Prostate gland (tissue), 2 donors: ENCODE measurements around the gene GFI1B. TPM values are rescaled to one million over a fixed set of nuclear protein-coding genes. Genes with fewer than 3 reads are reported as not detected.
A peak's percentile ranks its signal among the peaks of the same experiment; 100 is the strongest.
"Not testable (repeated sequence)": the region's sequence is repeated elsewhere in the genome, so short reads cannot be mapped to it uniquely, and the experiment has no call there.

Experiments
- DNase-seq: peaks from one replicate; pipeline ENCODE4 v3.0.0-alpha.2; 2019; ENCODE audit warnings: low spot score
- H3K27ac ChIP-seq, 2 donors: fragments of 200-600 bp; sonication (generic); 2 replicates each; pipeline ENCODE4 v1.5.1; 2017 to 2019
- H3K27me3 ChIP-seq: fragments of 200-600 bp; sonication (generic); replicated peaks from 2 replicates; pipeline ENCODE4 v1.5.1; 2019; ENCODE audit not compliant: insufficient read depth
- H3K36me3 ChIP-seq, 2 donors: fragments of 200-600 bp; sonication (generic); 1 replicate in 1 of 2; 2 replicates in 1 of 2; pipeline versions ENCODE4 v1.5.1 to v1.8.1; 2017 to 2019
- H3K4me1 ChIP-seq: fragments of 200-600 bp; sonication (generic); replicated peaks from 2 replicates; pipeline ENCODE4 v1.5.1; 2019
- H3K4me3 ChIP-seq, 2 donors: fragments of 200-600 bp; sonication (generic); 2 replicates each; pipeline ENCODE4 v1.5.1; 2017 to 2019
- H3K9me3 ChIP-seq: fragments of 200-600 bp; sonication (generic); 2 replicates; pipeline ENCODE4 v1.5.1; 2017
- POLR2A ChIP-seq: fragments of 450-650 bp; IDR thresholded peaks from one replicate; pipeline ENCODE4 v1.6.1; 2016; ENCODE audit warnings: antibody characterized with exemption, mild to moderate bottlenecking
- POLR2AphosphoS5 ChIP-seq: sonication (generic); formaldehyde crosslinking; IDR thresholded peaks from one replicate; pipeline ENCODE4 v1.6.1; 2017; ENCODE audit warnings: antibody characterized with exemption
- WGBS: methylation state at CpG from one replicate; pipeline ENCODE4 v1.1.5; 2018; 5-methylcytosine and 5-hydroxymethylcytosine counted together
- intact Hi-C: fragments of 100-400 bp; cut with DNase I; formaldehyde crosslinking; loops from one replicate; pipeline ENCODE4 v1.14.2; 2022
- microRNA-seq: library from miRNA; unstranded; fragments of <30 nt; microRNA quantifications from one replicate; pipeline ENCODE4, GENCODE V29; 2016
- small RNA-seq, 2 donors: library from RNA; depleted of rRNA; stranded (forward); fragments of <200 nt; gene quantifications; one replicate each; pipeline ENCODE3, GENCODE V24; 2016
- total RNA-seq, 2 donors: library from RNA; depleted of rRNA; stranded (reverse); fragments of >200 nt; gene quantifications; one replicate each; pipeline ENCODE4 v1.1.0, GENCODE V29; 2016
- TF ChIP-seq, protein P1 (sequence below), 4 experiments: fragments of 200-600 bp in 2 of 4; fragments of 450-650 bp in 2 of 4; sonication (generic) in 2 of 4; IDR thresholded peaks; 1 replicate in 3 of 4; 2 replicates in 1 of 4; pipeline ENCODE4 v1.5.1; 2016 to 2019; ENCODE audit warnings: antibody characterized with exemption in 4 of 4, mild to moderate bottlenecking in 2 of 4, moderate library complexity in 2 of 4

GFI1B gene
- total RNA-seq, 2 donors from 2014 or later = 0.85 TPM; not detected in 1

DNA sequence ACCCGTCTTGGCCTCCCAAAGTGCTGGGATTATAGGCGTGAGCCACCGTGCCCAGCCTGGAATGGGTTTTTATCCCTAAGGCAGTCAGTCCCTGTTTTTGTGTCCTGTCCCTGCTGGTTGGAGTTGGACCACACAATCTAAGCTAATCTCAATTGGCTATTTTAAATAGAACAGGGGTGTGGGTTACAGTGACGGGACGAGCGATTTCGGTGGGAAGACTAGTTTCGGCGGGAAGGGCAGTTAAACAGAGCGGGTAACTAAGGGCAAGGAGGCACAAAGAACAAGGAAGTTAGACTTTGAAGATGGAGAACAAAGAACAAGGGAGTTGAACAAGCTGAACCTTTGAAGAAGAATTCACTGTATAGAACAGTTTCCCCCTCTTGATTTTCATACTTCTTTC lies 53.7 kb downstream of the GFI1B start:
- Histone ChIP-seq H3K27ac (no peak overlapping the region), H3K27me3 (no peaks in the 10 kb centered on the region), H3K4me3 (peak overlapping the region in 1 of 2 donors; percentile 86), H3K36me3 (no peaks in the 10 kb centered on the region), H3K9me3 (no peaks in the 10 kb centered on the region), H3K4me1 (peaks cover 9% of the 10 kb centered on the region)
- 93% methylated on average over 10 of the region's 10 CpGs for WGBS
- intact Hi-C loops = no loop called here
- TF ChIP-seq POLR2AphosphoS5 (no peak), POLR2A (no peak)
- TF ChIP-seq, protein P1, sequence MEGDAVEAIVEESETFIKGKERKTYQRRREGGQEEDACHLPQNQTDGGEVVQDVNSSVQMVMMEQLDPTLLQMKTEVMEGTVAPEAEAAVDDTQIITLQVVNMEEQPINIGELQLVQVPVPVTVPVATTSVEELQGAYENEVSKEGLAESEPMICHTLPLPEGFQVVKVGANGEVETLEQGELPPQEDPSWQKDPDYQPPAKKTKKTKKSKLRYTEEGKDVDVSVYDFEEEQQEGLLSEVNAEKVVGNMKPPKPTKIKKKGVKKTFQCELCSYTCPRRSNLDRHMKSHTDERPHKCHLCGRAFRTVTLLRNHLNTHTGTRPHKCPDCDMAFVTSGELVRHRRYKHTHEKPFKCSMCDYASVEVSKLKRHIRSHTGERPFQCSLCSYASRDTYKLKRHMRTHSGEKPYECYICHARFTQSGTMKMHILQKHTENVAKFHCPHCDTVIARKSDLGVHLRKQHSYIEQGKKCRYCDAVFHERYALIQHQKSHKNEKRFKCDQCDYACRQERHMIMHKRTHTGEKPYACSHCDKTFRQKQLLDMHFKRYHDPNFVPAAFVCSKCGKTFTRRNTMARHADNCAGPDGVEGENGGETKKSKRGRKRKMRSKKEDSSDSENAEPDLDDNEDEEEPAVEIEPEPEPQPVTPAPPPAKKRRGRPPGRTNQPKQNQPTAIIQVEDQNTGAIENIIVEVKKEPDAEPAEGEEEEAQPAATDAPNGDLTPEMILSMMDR (IDR thresholded peaks at IDR 0.05) = no peak
- DNase-seq = no peak

DNA sequence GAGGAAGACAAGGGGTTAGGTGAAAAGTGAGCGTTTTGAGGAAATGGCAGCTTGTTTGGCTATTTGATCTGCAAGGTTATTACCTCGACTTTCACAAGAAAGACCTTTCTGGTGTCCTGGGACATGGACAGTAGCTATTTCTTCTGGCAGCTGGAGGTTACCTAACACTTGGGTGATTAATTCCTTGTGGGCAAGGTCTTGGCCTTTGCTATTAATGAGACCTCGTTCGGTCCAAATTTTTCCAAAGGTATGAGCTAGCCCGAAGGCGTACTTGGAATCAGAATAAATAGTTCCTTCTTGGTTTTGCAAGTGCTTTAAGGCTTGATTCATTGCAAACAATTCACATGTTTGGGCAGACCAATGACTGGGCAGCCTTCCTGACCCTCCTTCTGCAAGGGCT lies 57.2 kb downstream of the GFI1B start:
- WGBS = 81% methylated on average over 6 of the region's 6 CpGs
- no peak for DNase-seq
- intact Hi-C loops = no loop called here
- Histone ChIP-seq H3K27ac (no peak overlapping the region), H3K36me3 (no peaks in the 10 kb centered on the region), H3K4me3 (no peak overlapping the region), H3K27me3 (no peaks in the 10 kb centered on the region), H3K4me1 (peaks cover 7% of the 10 kb centered on the region), H3K9me3 (no peaks in the 10 kb centered on the region)
- TF ChIP-seq POLR2AphosphoS5 = no peak
- TF ChIP-seq, protein P1 (IDR thresholded peaks at IDR 0.05) = no peak
- TF ChIP-seq POLR2A = no peak

DNA sequence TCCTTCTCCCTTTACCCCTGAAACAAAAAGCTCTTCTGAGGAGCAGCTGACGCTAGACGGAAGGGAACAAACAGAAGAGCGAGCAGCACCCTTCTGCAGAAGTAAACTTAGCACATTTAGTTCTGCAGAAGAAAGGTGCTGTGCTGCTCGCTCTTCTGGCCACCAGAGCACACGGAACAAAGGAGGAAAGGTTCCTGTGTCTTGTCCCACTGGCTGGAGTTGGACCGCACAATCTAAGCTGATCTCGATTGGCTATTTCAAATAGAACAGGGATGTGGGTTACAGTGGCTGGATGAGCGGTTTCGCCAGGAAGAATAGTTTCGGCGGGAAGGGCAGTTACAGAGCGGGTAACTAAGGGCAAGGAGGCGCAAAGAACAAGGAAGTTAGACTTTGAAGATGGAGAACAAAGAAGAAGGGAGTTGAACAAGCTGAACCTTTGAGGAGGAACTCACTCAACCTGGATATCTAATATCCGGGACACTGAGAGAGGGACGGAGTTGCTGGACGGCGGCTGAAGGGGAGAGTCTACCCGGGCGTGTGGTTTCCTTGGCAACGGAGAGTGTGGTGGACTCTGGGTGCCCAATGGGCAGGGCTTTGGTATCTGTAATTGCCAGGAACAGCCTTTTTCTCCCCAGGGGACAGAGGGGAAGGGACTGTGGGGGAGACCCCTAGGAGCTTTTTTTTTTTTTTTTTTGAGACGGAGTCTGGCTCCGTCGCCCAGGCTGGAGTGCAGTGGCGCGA lies 59.5 kb downstream of the GFI1B start:
- Histone ChIP-seq H3K27ac (no peak overlapping the region), H3K27me3 (no peaks in the 10 kb centered on the region), H3K4me3 (no peak overlapping the region), H3K4me1 (no peaks in the 10 kb centered on the region), H3K36me3 (no peaks in the 10 kb centered on the region), H3K9me3 (no peaks in the 10 kb centered on the region)
- TF ChIP-seq POLR2AphosphoS5 (no peak), POLR2A (no peak)
- TF ChIP-seq, protein P1 (IDR thresholded peaks at IDR 0.05) = no peak
- intact Hi-C loops = no loop called here
- DNase-seq = no peak
- WGBS = 90% methylated on average over 25 of the region's 25 CpGs

DNA sequence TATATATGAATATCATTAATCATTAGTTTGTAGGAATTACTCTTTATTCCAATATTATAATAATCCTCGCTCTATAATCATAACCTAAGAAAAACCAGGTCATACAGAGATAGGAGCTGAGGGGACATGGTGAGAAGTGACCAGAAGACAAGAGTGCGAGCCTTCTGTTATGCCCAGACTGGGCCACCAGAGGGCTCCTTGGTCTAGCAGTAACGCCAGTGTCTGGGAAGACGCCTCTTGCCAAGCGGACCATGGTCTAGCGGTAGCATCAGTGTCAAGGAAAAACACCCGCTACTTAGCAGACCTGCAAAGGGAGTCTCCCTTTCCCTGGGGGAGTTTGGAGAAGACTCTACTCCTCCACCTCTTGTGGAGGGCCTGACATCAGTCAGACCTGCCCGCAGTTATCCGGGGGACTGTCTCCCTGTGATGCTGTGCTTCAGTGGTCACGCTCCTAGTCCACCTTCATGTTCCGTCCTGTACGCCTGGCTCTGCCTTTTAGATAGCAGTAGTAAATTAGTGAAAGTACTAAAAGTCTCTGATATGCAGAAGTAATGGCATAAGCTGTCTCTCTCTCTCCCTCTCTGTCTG lies 62.5 kb downstream of the GFI1B start:
- H3K9me3 ChIP-seq, H3K27me3 ChIP-seq, H3K27ac ChIP-seq, H3K4me3 ChIP-seq, H3K4me1 ChIP-seq, H3K36me3 ChIP-seq: not testable (repeated sequence)
- WGBS = 92% methylated on average over 12 of the region's 12 CpGs
- peak; percentile 29 for DNase-seq
- intact Hi-C loops = loop anchor here (5.0 kb wide), 1 partner anchor 106 kb away; no protein-coding TSS in a partner anchor
- TF ChIP-seq, protein P1 (IDR thresholded peaks at IDR 0.05) = peak in 3 of 4 experiments; percentile 26 to 66 (median 61)

Small RNAs within 50 kb of the gene (microRNA-seq; reads per million reads assigned to microRNA genes)
- gene MIR548AW = not detected

Small RNAs within 50 kb of the gene (small RNA-seq; reads per million reads assigned to genes)
- gene AL593851.1 = 0 reads per million in 2 donors
- 0.10 to 0.65 reads per million in 2 donors for gene MIR548AW
- gene RNU7-21P = 0 reads per million in 2 donors

Other genes with a start within 250 kb of the GFI1B start
- gene AK8, start 100.4 kb upstream of the GFI1B start, total RNA-seq = 1 to 10 TPM; 3.3 to 4.1 TPM
- gene SPACA9, start 99.8 kb upstream of the GFI1B start, total RNA-seq = 10 to 100 TPM in 1 of 2 donors, 1 to 10 TPM in 1; 5.7 to 16.5 TPM
- gene TSC1, start 34.1 kb upstream of the GFI1B start, total RNA-seq = 10 to 100 TPM; 27.7 to 82.2 TPM
- gene GTF3C5, start 52.3 kb downstream of the GFI1B start, total RNA-seq = 10 to 100 TPM; 63.1 to 97.2 TPM
- 1 to 10 TPM; 1.7 to 2.8 TPM for gene CEL, start 83.3 kb downstream of the GFI1B start, total RNA-seq
- 10 to 100 TPM; 49.6 to 77.4 TPM for gene RALGDS, start 142.5 kb downstream of the GFI1B start, total RNA-seq
- 10 to 100 TPM; 10.7 to 14.0 TPM for gene GBGT1, start 185.2 kb downstream of the GFI1B start, total RNA-seq
- gene OBP2B, start 230.6 kb downstream of the GFI1B start, total RNA-seq = 10 to 100 TPM in 1 of 2 donors, 1 to 10 TPM in 1; 1.6 to 35.2 TPM